Measurements from ENCODE around the gene XRCC5. TPM values are rescaled to one million over a fixed set of nuclear protein-coding genes. Genes with fewer than 3 reads are reported as not detected.

The XRCC5 gene
- total and polyA plus RNA-seq, 2 donors (not counting 1 experiment from before 2014, with no cell fraction given), result 45.5 to 198 TPM

DNA sequence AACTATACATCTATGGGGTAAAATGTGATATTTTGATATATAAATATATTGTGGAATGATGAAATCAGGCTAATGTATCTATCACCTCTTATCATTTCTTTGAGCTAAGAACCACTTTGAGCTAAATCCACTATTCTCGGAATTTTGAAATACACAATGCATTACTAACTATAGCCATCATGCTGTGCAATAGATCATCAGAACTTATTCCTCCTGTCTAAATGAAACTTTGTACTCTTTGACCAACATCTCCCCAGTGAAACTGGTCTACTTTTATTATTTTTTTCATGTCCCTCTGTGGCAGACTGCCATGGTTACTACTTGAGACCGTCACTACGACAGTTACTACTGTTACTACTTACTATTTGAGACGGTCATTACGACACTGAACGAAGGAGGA, 39.0 kb upstream of the XRCC5 start:
- Histone ChIP-seq H3K4me2 (replicated peaks; ENCODE audit: low read depth, low read length, poor library complexity, severe bottlenecking) (no peak overlapping the region), H4K20me1 (ENCODE audit: control insufficient read depth, insufficient read depth, low read length, poor library complexity, severe bottlenecking) (no peaks in the 10 kb centered on the region), H3K9me3 (ENCODE audit: control extremely low read depth in 1 of 3, control insufficient read depth in 2 of 3, insufficient read depth in 1 of 3, low read length in 2 of 3) (peaks cover 0 to 4% (median 0%) of the 10 kb centered on the region in 3 donors), H3K4me1 (ENCODE audit: control insufficient read depth in 2 of 2, insufficient read depth in 2 of 2, low read length in 2 of 2) (no peaks in the 10 kb centered on the region), H3K4me3 (ENCODE audit: control extremely low read depth in 1 of 5, extremely low read depth in 1 of 5, insufficient read depth in 1 of 5, low read depth in 2 of 5, low read length in 4 of 5) (no peak overlapping the region), H2AFZ (ENCODE audit: insufficient read depth, low read depth, low read length, poor library complexity, severe bottlenecking) (no peak overlapping the region), H3K27me3 (replicated peaks in 1 of 4; ENCODE audit: control extremely low read depth in 1 of 4, control insufficient read depth in 3 of 4, insufficient read depth in 4 of 4, low read length in 3 of 4) (no peaks in the 10 kb centered on the region), H3K36me3 (replicated peaks in 1 of 2; ENCODE audit: control extremely low read depth in 1 of 2, control insufficient read depth in 1 of 2, extremely low read depth in 1 of 2, insufficient read depth in 2 of 2, low read length in 1 of 2) (peaks cover 3 to 14% of the 10 kb centered on the region in 2 experiments), H3K27ac (ENCODE audit: low read length in 2 of 2) (no peak overlapping the region), H3K79me2 (ENCODE audit: control insufficient read depth, insufficient read depth, low read length) (peaks cover 3% of the 10 kb centered on the region), H3K9ac (ENCODE audit: low read length) (no peak overlapping the region)
- H3K4me3 Mint-ChIP-seq, result no peak overlapping the region
- no peaks in the 10 kb centered on the region for H3K9me3 Mint-ChIP-seq (ENCODE audit: insufficient read depth)
- DNase-seq, result no peak
- no peak for ATAC-seq (ENCODE audit: low read depth)
- TF ChIP-seq EZH2 (IDR thresholded peaks at IDR 0.05; ENCODE audit: borderline replicate concordance, insufficient read depth, low read depth, low read length, poor library complexity, severe bottlenecking), result no peak
- TF ChIP-seq, protein P1, sequence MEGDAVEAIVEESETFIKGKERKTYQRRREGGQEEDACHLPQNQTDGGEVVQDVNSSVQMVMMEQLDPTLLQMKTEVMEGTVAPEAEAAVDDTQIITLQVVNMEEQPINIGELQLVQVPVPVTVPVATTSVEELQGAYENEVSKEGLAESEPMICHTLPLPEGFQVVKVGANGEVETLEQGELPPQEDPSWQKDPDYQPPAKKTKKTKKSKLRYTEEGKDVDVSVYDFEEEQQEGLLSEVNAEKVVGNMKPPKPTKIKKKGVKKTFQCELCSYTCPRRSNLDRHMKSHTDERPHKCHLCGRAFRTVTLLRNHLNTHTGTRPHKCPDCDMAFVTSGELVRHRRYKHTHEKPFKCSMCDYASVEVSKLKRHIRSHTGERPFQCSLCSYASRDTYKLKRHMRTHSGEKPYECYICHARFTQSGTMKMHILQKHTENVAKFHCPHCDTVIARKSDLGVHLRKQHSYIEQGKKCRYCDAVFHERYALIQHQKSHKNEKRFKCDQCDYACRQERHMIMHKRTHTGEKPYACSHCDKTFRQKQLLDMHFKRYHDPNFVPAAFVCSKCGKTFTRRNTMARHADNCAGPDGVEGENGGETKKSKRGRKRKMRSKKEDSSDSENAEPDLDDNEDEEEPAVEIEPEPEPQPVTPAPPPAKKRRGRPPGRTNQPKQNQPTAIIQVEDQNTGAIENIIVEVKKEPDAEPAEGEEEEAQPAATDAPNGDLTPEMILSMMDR (IDR thresholded peaks at IDR 0.05), result no peak
- no peaks in the 10 kb centered on the region for H3K27me3 Mint-ChIP-seq
- peaks cover 7% of the 10 kb centered on the region for H3K4me1 Mint-ChIP-seq
- ChIA-PET POLR2A (interaction anchor here (0.6 kb wide), 1 partner anchor 8 kb away, joined by 5 read pairs; no protein-coding TSS in a partner anchor), CTCF (no interaction called here)
- no peak overlapping the region for H3K27ac Mint-ChIP-seq
- intact Hi-C loops (cut with micrococcal nuclease), result no loop called here
- 93% methylated on average over 4 of the region's 6 CpGs for WGBS (ENCODE audit: insufficient coverage)

DNA sequence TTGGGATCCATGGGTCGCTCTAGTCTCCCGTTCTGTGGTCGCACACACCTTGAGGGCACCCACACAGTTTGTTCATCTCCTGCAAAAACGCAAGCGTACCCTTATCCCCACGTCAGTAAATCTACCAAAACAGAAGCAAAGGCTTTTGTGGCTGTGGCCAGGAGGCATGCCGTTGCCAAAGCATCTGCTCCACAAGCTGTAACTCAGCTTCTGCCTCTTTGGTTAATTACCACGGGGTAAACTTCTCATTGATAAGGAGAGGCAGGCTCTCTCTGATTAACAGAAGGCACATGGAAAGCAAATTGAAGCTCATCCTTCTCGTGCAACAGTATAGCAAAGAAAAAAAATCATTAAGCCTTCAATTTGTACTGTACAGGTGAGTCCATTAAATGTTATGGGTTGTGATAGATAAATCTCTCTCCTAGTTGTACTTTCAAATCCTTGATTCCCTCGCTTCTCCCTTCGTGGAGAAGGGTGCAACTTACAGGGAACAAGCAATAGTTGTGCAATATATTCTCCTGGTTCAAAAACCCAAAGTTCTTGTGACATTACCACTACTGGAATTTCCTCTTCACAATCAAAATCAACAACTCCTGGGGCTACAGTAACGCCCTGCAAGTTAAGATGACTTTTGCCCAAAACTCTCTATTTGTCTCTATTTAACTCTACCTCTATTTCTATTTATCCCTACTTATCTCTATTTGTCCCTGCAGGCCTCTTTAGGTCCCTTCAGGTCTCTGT, 37.9 kb upstream of the XRCC5 start:
- H3K36me3 ChIP-seq (replicated peaks in 1 of 2; ENCODE audit: control extremely low read depth in 1 of 2, control insufficient read depth in 1 of 2, extremely low read depth in 1 of 2, insufficient read depth in 2 of 2, low read length in 1 of 2), result peaks cover 0 to 6% of the 10 kb centered on the region in 2 experiments
- no peak overlapping the region for H3K27ac ChIP-seq (ENCODE audit: low read length in 2 of 2)
- no peak overlapping the region for H3K27ac Mint-ChIP-seq
- no peak overlapping the region for H2AFZ ChIP-seq (ENCODE audit: insufficient read depth, low read depth, low read length, poor library complexity, severe bottlenecking)
- WGBS (ENCODE audit: insufficient coverage), result 97% methylated on average over 8 of the region's 12 CpGs
- H3K4me1 Mint-ChIP-seq, result peaks cover 7% of the 10 kb centered on the region
- peaks cover 10% of the 10 kb centered on the region for H3K79me2 ChIP-seq (ENCODE audit: control insufficient read depth, insufficient read depth, low read length)
- TF ChIP-seq, protein P1 (IDR thresholded peaks at IDR 0.05), result no peak
- TF ChIP-seq EZH2 (IDR thresholded peaks at IDR 0.05; ENCODE audit: borderline replicate concordance, insufficient read depth, low read depth, low read length, poor library complexity, severe bottlenecking), result no peak
- DNase-seq (no peak), ATAC-seq (ENCODE audit: low read depth) (no peak)
- no peaks in the 10 kb centered on the region for H3K27me3 ChIP-seq (replicated peaks in 1 of 4; ENCODE audit: control extremely low read depth in 1 of 4, control insufficient read depth in 3 of 4, insufficient read depth in 4 of 4, low read length in 3 of 4)
- intact Hi-C loops (cut with micrococcal nuclease), result no loop called here
- H3K9me3 Mint-ChIP-seq (ENCODE audit: insufficient read depth), result no peaks in the 10 kb centered on the region
- no peak overlapping the region for H3K4me2 ChIP-seq (replicated peaks; ENCODE audit: low read depth, low read length, poor library complexity, severe bottlenecking)
- H4K20me1 ChIP-seq (ENCODE audit: control insufficient read depth, insufficient read depth, low read length, poor library complexity, severe bottlenecking), result peaks cover 3% of the 10 kb centered on the region
- H3K9me3 ChIP-seq (ENCODE audit: control extremely low read depth in 1 of 3, control insufficient read depth in 2 of 3, insufficient read depth in 1 of 3, low read length in 2 of 3), result peaks cover 0 to 4% (median 0%) of the 10 kb centered on the region in 3 donors
- no peak overlapping the region for H3K4me3 ChIP-seq (ENCODE audit: control extremely low read depth in 1 of 5, extremely low read depth in 1 of 5, insufficient read depth in 1 of 5, low read depth in 2 of 5, low read length in 4 of 5)
- ChIA-PET CTCF (no interaction called here), POLR2A (interaction anchor here (0.6 kb wide), 2 partner anchors 9 to 101 kb away, joined by 5 read pairs; no protein-coding TSS in a partner anchor)
- H3K4me3 Mint-ChIP-seq, result no peak overlapping the region
- H3K27me3 Mint-ChIP-seq, result no peaks in the 10 kb centered on the region
- H3K9ac ChIP-seq (ENCODE audit: low read length), result no peak overlapping the region
- H3K4me1 ChIP-seq (ENCODE audit: control insufficient read depth in 2 of 2, insufficient read depth in 2 of 2, low read length in 2 of 2), result no peaks in the 10 kb centered on the region
